Sigmoid colon (tissue), 4 donors: ENCODE data around the gene THSD7A.

Experiments
- CTCF ChIP-seq, 4 experiments: fragments of 450-650 bp in 3 of 4; fragments of 200-600 bp in 1 of 4; IDR thresholded peaks; one replicate each; pipeline ENCODE4 v1.5.1; 2016 to 2019; ENCODE audit warnings: antibody characterized with exemption in 4 of 4, mild to moderate bottlenecking in 3 of 4, moderate library complexity in 2 of 4
- POLR2A ChIP-seq, 2 donors: fragments of 450-650 bp; IDR thresholded peaks; one replicate each; pipeline ENCODE4 v1.6.1; 2016; ENCODE audit warnings: antibody characterized with exemption in 2 of 2, mild to moderate bottlenecking in 2 of 2, moderate library complexity in 2 of 2
- POLR2AphosphoS5 ChIP-seq, 4 donors: sonication (generic); formaldehyde crosslinking; IDR thresholded peaks; one replicate each; pipeline ENCODE4 v1.6.1; 2017; ENCODE audit warnings: antibody characterized with exemption in 4 of 4

GRCh38 chr7:11749629-11750028, 82.4 kb downstream of the THSD7A start:
- TF ChIP-seq CTCF (IDR thresholded peaks at IDR 0.05), result no peak
- no peak for TF ChIP-seq POLR2A (IDR thresholded peaks at IDR 0.05)
- no peak for TF ChIP-seq POLR2AphosphoS5 (IDR thresholded peaks at IDR 0.05)
